ENCODE results near the gene WDR64.

- TF ChIP-seq CTCF (conservative IDR thresholded peaks at IDR 0.05; ENCODE audit: low read depth, low read length): no peak
- no peak for TF ChIP-seq POLR2A (IDR thresholded peaks at IDR 0.05; ENCODE audit: low read depth, low read length)
- no peak for TF ChIP-seq NFE2L2 (IDR thresholded peaks at IDR 0.05; ENCODE audit: low read depth, low read length)
- no peak for TF ChIP-seq RAD21 (IDR thresholded peaks at IDR 0.05; ENCODE audit: low read length)
- TF ChIP-seq SMC3 (IDR thresholded peaks at IDR 0.05; ENCODE audit: low read depth, low read length): no peak
These were observed 126.0 kb downstream of the WDR64 start for GRCh38 chr1:241778117-241778516.
